GM12801 (cell line): ENCODE measurements around the gene P2RX6.

Experiments
- CTCF ChIP-seq: IDR thresholded peaks from one replicate; pipeline ENCODE4 v1.5.1; 2011; ENCODE audit warnings: control low read depth; ENCODE audit not compliant: insufficient read length; ENCODE audit errors: extremely low read depth

P2RX6 gene

GRCh38 chr22:21018314-21018713 is 3.3 kb downstream of the P2RX6 start:
- TF ChIP-seq CTCF, result no peak

- no peak for TF ChIP-seq CTCF
These were observed 6.0 kb downstream of the P2RX6 start for GRCh38 chr22:21020802-21021429.

- TF ChIP-seq CTCF, result no peak
These were observed 7.5 kb downstream of the P2RX6 start for GRCh38 chr22:21022507-21022906.

GRCh38 chr22:21022955-21023614 is 8.1 kb downstream of the P2RX6 start:
- TF ChIP-seq CTCF, result no peak

- no peak for TF ChIP-seq CTCF
These were observed 10.3 kb downstream of the P2RX6 start for GRCh38 chr22:21025266-21025665.

GRCh38 chr22:21025763-21026755 is 11.1 kb downstream of the P2RX6 start:
- TF ChIP-seq CTCF, result no peak
